Type B pancreatic cell (in vitro differentiated cells): ENCODE results near the gene GRK1. TPM values are rescaled to one million over a fixed set of nuclear protein-coding genes. Genes with fewer than 3 reads are reported as not detected.

ENCODE experiments used
- DNase-seq: peaks from one replicate; pipeline ENCODE4 v3.0.0; 2021; ENCODE audit warnings: mixed read lengths; ENCODE audit not compliant: unreplicated experiment; ENCODE audit errors: extremely low spot score
- H3K27ac Mint-ChIP-seq: 2 replicates; pipeline ENCODE4 v1.8.0; 2021; ENCODE audit warnings: mild to moderate bottlenecking, mixed read lengths
- H3K27me3 Mint-ChIP-seq: 2 replicates; pipeline ENCODE4 v1.8.0; 2021; ENCODE audit warnings: mixed read lengths
- H3K36me3 Mint-ChIP-seq: 2 replicates; pipeline ENCODE4 v1.8.0; 2021; ENCODE audit warnings: mixed read lengths
- H3K4me1 Mint-ChIP-seq: one replicate; pipeline ENCODE4 v1.8.0; 2021; ENCODE audit warnings: mixed read lengths; ENCODE audit not compliant: unreplicated experiment
- H3K4me3 Mint-ChIP-seq: 2 replicates; pipeline ENCODE4 v1.8.0; 2021; ENCODE audit warnings: mild to moderate bottlenecking, mixed read lengths
- H3K9me3 Mint-ChIP-seq: 2 replicates; pipeline ENCODE4 v1.8.0; 2021; ENCODE audit warnings: mixed read lengths
- total RNA-seq: library from RNA; stranded (reverse); gene quantifications from 2 replicates; pipeline ENCODE4 v1.2.1, GENCODE V29; 2021; ENCODE audit warnings: low replicate concordance
- TF ChIP-seq, protein P1 (sequence below): fragments of 200-600 bp; sonication (generic); conservative IDR thresholded peaks from 2 replicates; pipeline ENCODE4 v1.5.0; 2021; ENCODE audit warnings: antibody characterized with exemption, mild to moderate bottlenecking

GRK1 gene
- total RNA-seq, 1 donor from 2014 or later = 0.85 TPM

DNA sequence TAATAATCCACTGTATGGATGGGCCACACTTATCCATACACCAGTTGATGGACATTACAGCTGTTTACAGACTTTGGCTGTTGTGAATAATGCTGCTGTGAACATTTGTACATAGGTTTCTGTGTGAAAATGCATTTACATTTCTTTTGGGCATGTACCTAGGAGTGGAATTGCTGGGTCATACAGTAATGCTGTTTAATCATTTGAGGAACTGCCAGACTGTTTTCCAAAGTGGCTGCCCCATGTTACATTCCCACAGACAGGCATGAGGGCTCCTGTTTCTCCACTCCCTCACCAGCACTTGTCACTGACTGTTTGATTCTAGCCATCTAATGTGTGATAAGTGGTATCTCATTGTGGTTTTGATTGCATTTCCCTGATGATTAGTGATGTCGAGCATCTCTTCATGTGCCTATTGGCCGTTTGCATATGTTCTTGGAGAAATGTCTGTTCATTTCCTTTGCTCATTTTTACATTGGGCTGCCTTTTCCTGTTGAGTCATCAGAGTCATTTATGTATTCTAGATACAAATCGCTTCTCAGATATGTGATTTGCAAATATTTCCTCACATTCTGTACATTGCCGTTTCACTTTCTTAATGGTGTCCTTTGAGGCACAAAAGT, 104.8 kb downstream of the GRK1 start:
- Mint-ChIP-seq H3K27ac (no peak overlapping the region), H3K4me3 (no peak overlapping the region), H3K36me3 (no peaks in the 10 kb centered on the region), H3K4me1 (no peaks in the 10 kb centered on the region), H3K27me3 (peaks cover 8% of the 10 kb centered on the region), H3K9me3 (peaks cover 8% of the 10 kb centered on the region)
- TF ChIP-seq, protein P1, sequence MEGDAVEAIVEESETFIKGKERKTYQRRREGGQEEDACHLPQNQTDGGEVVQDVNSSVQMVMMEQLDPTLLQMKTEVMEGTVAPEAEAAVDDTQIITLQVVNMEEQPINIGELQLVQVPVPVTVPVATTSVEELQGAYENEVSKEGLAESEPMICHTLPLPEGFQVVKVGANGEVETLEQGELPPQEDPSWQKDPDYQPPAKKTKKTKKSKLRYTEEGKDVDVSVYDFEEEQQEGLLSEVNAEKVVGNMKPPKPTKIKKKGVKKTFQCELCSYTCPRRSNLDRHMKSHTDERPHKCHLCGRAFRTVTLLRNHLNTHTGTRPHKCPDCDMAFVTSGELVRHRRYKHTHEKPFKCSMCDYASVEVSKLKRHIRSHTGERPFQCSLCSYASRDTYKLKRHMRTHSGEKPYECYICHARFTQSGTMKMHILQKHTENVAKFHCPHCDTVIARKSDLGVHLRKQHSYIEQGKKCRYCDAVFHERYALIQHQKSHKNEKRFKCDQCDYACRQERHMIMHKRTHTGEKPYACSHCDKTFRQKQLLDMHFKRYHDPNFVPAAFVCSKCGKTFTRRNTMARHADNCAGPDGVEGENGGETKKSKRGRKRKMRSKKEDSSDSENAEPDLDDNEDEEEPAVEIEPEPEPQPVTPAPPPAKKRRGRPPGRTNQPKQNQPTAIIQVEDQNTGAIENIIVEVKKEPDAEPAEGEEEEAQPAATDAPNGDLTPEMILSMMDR = no peak
- no peak for DNase-seq

DNA sequence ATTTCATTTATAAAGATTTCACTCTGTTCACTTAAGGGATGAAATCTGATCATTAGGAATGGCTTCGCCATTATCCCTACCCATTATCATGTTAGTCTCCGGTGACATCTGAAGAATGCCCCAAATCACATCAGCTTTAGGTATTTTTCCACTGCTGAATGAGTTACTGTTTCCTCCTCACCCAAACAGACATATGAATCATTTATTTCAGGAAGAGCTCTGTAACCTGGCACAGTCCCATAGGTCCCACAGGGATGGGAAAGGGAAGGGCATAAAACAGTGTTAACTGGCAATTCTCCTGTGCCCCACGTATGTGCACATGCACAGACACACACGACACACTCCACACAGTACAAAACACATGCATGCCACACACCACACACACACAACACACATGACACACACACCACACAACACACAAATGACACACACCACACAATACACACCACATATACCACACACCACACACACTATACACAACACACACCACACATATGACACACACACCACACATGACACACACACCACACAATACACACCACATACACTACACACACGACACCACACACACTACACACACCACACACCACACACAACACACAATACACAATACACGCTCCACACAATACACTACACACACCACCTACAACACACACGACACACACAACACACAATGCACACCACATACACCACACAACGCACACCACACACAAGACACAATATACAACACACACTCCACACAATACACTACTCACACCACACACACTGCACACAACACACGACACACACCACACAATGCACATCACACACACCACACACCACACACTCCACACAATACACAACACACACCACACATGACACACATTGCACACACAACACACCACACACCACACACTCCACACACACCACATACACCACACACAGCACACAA, 107.4 kb downstream of the GRK1 start:
- DNase-seq = no peak
- Mint-ChIP-seq H3K27me3 (peaks cover 18% of the 10 kb centered on the region), H3K27ac (no peak overlapping the region), H3K36me3 (no peaks in the 10 kb centered on the region), H3K9me3 (peaks cover 8% of the 10 kb centered on the region), H3K4me1 (no peaks in the 10 kb centered on the region), H3K4me3 (no peak overlapping the region)
- TF ChIP-seq, protein P1 = no peak

DNA sequence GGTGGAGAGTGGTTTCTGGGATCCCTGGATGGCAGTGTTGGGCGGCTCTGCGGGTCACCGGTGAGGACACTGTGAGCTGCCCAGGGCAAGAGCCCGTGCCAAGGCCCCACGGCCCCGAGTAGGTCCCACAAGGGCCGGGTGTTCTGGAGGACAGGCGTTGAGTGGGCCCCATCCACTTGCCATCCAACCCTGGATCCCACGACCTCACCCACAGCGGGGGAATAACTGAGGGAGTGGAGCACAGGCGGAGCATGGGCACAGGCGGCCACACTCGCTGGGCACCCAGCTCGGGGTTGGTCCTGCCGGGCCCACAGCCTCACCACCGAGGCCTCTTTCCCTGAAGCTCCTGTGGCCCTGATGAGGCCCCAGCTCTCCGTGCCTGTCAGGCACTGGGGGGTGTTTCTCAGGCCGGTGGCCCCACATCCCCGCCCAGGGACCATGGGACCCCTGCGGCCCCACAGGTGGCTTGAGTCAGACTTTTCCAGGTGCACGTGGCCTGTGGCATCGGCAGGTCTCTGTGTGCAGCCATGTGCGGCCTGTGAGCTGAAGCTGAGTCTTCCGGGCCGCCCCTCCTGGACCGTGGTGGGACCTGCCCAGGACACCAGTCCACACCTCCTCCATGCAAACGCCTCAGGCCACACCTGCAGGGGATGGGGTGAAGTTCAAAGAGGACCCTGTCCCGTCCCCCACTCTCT, 108.6 kb downstream of the GRK1 start:
- Mint-ChIP-seq H3K27me3 (peaks cover 23% of the 10 kb centered on the region), H3K27ac (no peak overlapping the region), H3K4me1 (no peaks in the 10 kb centered on the region), H3K9me3 (peaks cover 8% of the 10 kb centered on the region), H3K4me3 (no peak overlapping the region), H3K36me3 (no peaks in the 10 kb centered on the region)
- TF ChIP-seq, protein P1 = no peak
- DNase-seq = no peak

DNA sequence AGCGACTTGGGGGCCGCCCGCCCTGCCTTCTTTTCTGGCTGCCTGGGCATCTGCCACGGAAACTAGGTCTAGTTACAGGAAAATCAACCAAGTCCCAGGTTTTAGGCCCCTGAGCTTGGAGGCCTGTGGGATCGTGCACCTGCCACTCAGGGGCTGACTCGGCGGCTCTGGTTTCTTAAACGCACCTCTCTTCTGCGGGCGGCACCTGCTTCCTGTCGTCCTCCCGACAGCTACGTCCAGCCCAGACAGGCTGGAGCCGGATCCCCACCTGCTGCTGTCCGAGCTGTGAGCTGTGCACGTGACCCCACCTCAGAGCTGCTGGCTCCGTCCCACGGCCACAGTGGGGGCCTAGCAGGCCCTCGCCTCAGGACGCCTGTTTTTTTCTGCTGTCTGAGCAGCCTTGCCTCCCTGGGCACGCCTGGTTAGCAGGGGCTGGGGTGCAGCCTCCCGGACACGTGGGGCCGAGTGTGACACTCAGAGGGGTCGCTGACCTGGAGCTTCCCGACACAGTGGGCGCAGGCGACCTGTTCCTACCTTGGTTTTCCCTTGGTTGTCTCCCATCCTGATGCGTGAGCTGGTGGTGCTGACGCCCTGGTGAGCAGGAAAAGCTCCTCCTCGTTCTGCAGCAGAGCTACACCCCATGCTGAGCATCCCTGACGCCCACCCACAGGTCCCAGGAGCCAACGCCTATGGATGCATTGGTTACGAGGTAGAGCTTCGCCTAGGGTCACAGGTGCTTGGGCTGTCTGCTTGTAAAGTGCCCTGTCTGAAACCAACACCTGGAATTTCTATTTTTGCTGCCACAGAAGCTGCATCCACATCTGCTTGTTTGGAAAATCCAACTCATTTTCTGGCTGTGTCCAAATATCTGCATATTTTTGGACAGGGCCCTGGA, 109.5 kb downstream of the GRK1 start:
- DNase-seq = no peak
- Mint-ChIP-seq H3K9me3 (peaks cover 8% of the 10 kb centered on the region), H3K4me3 (no peak overlapping the region), H3K36me3 (no peaks in the 10 kb centered on the region), H3K4me1 (no peaks in the 10 kb centered on the region), H3K27ac (no peak overlapping the region), H3K27me3 (peaks cover 27% of the 10 kb centered on the region)
- TF ChIP-seq, protein P1 = no peak
